Epidermal melanocyte (primary cell): ENCODE measurements around the gene DSP.
A peak's percentile ranks its signal among the peaks of the same experiment; 100 is the strongest.

ENCODE experiments used
- DNase-seq: peaks from one replicate; pipeline ENCODE4 v3.0.0; 2011; ENCODE audit warnings: low spot score; ENCODE audit not compliant: insufficient read length

Gene DSP

GRCh38 chr6:7561153-7561964 lies 19.9 kb downstream of the DSP start:
- no peak for DNase-seq

DNA sequence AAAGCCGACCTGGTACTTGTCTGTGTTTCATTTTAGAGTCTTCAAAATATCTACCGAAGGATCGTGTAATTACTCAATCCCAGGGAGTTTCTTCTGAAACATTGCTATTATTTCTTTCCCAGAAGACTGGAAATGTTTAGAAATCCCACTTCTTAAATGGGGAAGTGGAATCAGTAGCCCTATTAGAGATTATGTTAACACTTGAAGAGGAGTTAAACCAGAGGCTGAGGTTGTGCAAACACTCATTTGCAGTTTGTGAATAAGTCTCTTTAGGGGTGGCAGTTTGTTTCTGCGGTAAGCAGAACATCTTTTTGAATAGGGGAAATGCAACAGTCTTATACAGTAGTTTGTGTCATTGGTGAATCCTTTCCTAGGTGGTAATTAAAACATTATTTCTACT lies 21.3 kb downstream of the DSP start:
- no peak for DNase-seq

DNA sequence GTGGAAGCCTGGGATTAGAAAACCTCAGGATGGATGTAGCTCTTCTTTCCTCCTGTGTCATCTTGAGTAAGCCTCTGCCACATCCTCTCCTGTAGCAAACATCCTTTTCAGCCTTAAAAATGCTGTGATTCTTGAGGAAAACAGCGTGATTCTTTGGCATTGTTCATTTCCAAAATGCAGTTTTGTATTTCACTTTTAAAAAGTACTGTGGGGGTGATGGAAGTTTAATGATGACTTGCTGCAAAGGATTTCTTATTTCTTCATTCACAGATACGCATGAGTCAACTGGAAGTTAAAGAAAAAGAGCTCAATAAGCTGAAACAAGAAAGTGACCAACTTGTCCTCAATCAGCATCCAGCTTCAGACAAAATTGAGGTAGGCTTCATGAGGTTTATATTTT lies 24.6 kb downstream of the DSP start:
- DNase-seq, result no peak

GRCh38 chr6:7566617-7567173 lies 25.2 kb downstream of the DSP start:
- DNase-seq, result no peak

DNA sequence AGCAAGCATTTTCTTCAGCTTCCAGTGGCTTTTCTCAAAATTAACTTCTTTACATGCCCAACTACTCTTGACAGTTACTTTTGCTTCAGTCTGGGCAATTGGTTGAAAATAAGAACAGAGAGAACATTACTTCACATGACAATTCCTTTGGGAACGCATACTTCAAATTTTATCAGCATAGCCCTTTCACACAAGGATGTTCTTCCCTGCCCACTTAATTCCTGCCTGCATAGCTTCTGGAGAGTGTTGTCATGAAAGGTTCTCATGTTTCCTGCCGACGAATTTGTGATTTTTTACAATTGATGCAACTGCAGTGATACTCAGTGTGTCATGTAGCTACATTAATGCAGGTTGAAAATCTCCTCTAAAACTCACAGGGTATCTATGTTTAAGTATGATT lies 26.6 kb downstream of the DSP start:
- DNase-seq, result no peak

DNA sequence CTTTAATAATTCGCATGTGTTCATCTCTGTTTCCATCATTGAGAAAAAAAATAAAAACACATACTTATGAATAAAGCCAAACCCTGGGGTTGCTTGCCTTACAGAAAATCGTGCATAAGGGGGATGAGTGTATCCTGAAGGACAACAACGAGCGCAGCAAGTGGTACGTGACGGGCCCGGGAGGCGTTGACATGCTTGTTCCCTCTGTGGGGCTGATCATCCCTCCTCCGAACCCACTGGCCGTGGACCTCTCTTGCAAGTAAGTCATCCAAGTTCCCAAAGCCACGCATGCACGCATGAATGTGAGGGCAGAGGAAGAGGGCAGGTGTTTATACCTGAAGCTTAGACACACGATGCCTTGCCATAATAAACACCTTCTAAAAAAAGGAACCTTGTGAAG lies 27.6 kb downstream of the DSP start:
- no peak for DNase-seq

- DNase-seq, result no peak
Measured at GRCh38 chr6:7572213-7572943, 30.9 kb downstream of the DSP start.

DNA sequence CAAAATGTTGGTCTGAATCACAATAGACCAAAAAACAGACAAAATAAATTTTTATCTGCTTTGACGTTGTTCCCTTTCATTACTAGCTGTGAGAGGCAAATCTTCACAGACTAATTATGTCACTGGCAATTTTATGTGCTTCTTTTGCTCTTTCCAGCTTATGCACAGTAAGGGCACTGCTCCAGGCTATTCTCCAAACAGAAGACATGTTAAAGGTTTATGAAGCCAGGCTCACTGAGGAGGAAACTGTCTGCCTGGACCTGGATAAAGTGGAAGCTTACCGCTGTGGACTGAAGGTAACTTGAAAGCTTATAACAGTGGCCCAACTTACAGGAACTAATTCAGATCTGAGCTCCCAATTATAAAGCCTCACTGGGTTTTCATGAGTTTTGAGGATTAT lies 33.0 kb downstream of the DSP start:
- DNase-seq, result no peak

GRCh38 chr6:7578516-7578915 lies 37.0 kb downstream of the DSP start:
- DNase-seq, result no peak

DNA sequence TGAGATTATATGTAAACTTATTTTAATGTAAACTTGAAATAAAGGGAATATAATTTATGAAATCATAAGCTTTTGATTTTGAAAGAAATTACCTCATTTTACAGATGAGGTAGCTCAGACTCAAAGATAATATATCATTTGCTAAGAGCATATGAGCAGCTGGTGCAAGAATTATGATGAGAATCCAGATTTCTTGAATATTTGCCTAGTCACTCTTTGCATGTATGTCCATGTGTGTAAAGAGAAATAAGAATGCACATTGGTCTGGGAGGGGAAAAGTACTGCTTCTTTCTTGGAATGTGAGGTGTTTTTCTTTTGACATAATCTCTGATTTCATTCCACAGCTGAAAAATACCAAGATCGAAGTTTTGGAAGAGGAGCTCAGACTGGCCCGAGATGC lies 37.5 kb downstream of the DSP start:
- no peak for DNase-seq

- DNase-seq, result no peak
Measured at GRCh38 chr6:7579851-7580250, 38.4 kb downstream of the DSP start.

DNA sequence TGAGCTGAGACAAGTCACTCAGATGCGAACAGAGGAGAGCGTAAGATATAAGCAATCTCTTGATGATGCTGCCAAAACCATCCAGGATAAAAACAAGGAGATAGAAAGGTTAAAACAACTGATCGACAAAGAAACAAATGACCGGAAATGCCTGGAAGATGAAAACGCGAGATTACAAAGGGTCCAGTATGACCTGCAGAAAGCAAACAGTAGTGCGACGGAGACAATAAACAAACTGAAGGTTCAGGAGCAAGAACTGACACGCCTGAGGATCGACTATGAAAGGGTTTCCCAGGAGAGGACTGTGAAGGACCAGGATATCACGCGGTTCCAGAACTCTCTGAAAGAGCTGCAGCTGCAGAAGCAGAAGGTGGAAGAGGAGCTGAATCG lies 39.1 kb downstream of the DSP start:
- no peak for DNase-seq

- DNase-seq, result no peak
Measured at GRCh38 chr6:7580927-7581618, 39.6 kb downstream of the DSP start.

- DNase-seq, result no peak
Measured at GRCh38 chr6:7585287-7585930, 43.9 kb downstream of the DSP start.

DNA sequence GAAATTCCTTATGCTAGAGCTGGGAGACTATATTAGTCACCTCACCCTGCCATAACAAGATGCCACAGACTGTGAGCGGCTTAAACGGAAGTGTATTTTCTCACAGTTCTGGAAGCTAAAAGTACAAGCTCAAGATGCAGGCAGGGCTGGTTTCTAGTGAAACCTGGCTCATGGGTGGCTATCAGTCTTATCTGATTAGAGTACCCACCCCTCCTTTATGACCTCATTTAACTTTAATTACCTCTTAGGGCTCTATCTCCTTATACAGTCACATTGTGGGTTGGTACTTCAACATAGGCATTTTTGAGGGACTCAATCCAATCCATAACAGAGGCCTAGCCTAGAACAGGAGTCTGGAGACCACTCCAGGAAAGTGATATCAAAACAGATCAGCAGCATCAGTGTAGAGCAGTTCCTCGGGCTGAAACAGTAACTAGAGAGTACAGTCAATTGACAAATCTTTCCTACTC lies 46.2 kb downstream of the DSP start:
- DNase-seq, result no peak

- no peak for DNase-seq
Measured at GRCh38 chr6:7588506-7588905, 47.0 kb downstream of the DSP start.

DNA sequence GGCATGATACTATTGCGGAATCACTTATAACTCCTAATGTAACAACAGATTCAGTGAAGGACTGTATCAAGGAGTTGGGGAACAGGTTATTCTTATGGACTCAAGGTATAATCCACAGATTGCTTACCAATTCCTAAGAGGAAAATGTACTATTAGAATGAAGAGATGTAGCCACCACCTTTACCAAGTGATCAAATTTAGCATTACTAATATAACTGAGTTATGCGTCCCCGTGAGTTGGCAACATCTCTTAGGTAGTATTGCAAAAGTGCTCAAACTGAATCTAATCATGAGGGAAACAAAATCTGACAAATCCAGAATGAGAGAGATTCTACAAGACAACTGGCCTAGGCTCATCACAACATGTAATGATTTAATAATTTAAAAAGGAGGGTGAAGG lies 47.8 kb downstream of the DSP start:
- no peak for DNase-seq

- DNase-seq, result peak; percentile 66
Measured at GRCh38 chr6:7589949-7590917, 48.8 kb downstream of the DSP start, which contains the start of gene SNRNP48. TSS of gene SNRNP48 (plus strand) at chr6:7590198. CDS start at chr6:7590258, 60 bp downstream.

DNA sequence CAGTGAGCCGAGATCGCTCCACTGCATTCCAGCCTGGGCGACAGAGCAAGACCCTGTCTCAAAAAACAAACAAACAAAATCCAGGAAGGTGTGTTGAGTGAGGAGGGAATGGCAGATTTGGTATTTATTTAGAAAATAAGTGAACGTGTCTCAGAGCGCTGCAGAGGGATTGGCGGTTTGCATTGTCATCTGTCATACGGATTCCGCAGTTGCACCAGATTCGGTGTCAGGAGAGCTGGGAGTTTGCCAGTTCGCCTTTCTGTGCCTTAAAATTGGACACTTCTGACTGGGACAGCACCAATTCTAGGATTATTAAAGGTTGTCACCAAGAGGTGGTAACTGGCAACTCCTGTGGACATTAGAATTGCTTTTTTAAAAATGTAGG lies 49.4 kb downstream of the DSP start:
- DNase-seq, result no peak

DNA sequence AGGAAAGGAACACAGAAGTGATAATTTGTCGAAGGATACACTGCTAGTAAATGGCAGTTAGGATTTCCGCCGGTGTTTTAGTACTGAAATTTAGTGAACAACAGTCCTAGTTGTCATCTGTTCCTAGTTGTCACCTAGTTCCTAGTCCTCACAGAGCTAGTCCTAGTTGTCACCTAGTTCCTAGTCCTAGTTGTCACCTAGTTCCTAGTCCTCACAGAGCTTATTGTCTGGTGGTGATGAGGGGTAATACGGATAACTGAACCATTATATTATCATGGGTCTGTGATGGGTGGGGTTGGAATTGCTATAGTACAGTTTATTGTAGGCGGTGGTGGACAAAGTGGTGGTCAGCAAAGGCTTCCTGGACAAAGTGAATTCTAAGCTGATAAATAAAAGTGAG lies 50.3 kb downstream of the DSP start:
- no peak for DNase-seq
